B cell (primary cell): ENCODE results near the gene RABL6. TPM values are rescaled to one million over a fixed set of nuclear protein-coding genes. Genes with fewer than 3 reads are reported as not detected.

Experiments used
- ATAC-seq: fragments of 200-7000 bp; cut with Tn5 transposase; one replicate; pipeline ENCODE4 v1.10.0; 2021; ENCODE audit warnings: low read depth, mild to moderate bottlenecking, moderate number of reproducible peaks, moderate library complexity
- CTCF ChIA-PET: fragments of 350-600 bp; sonication (Branson Sonifier 250); formaldehyde crosslinking; loops from one replicate; lab custom pipeline; 2021; ENCODE audit warnings: antibody characterized with exemption, inconsistent platforms; lab: Charles Lee
- POLR2A ChIA-PET: fragments of 350-600 bp; sonication (Branson Sonifier 250); formaldehyde crosslinking; loops from one replicate; lab custom pipeline; 2021; ENCODE audit warnings: antibody characterized with exemption; lab: Charles Lee
- DNase-seq: peaks from one replicate; pipeline ENCODE4 v3.0.0; 2013
- H2AFZ ChIP-seq: 2 replicates; pipeline ENCODE4 v1.6.1; 2012; ENCODE audit warnings: mild to moderate bottlenecking, low read depth, low read length; ENCODE audit not compliant: insufficient read depth, poor library complexity, severe bottlenecking
- H3K27ac ChIP-seq, 2 donors: 1 replicate in 1 of 2; 2 replicates in 1 of 2; pipeline ENCODE4 v1.5.1; 2012 to 2013; ENCODE audit warnings: low read length in 2 of 2, mild to moderate bottlenecking in 2 of 2, moderate library complexity in 1 of 2
- H3K27me3 ChIP-seq, 4 experiments: fragments of 200-600 bp in 1 of 4; sonication (generic) in 1 of 4; replicated peaks in 1 of 4; 1 replicate in 2 of 4; 2 replicates in 2 of 4; pipeline versions ENCODE4 v1.6.1 to v1.7.0; 2013 to 2016; ENCODE audit warnings: low read length in 3 of 4, mild to moderate bottlenecking in 2 of 4, mixed read lengths in 1 of 4, moderate library complexity in 1 of 4; ENCODE audit not compliant: insufficient read depth in 4 of 4, control insufficient read depth in 3 of 4; ENCODE audit errors: control extremely low read depth in 1 of 4
- H3K36me3 ChIP-seq, 2 experiments: replicated peaks in 1 of 2; 1 replicate in 1 of 2; 2 replicates in 1 of 2; pipeline versions ENCODE4 v1.6.1 to v1.7.1; 2013; ENCODE audit warnings: low read length in 1 of 2; ENCODE audit not compliant: insufficient read depth in 2 of 2, control insufficient read depth in 1 of 2; ENCODE audit errors: control extremely low read depth in 1 of 2, extremely low read depth in 1 of 2
- H3K4me1 ChIP-seq, 2 donors: fragments of 200-600 bp in 1 of 2; sonication (generic) in 1 of 2; 1 replicate in 1 of 2; 2 replicates in 1 of 2; pipeline versions ENCODE4 v1.5.1 to v1.6.1; 2013 to 2017; ENCODE audit warnings: low read length in 2 of 2; ENCODE audit not compliant: control insufficient read depth in 2 of 2, insufficient read depth in 2 of 2
- H3K4me2 ChIP-seq: replicated peaks from 2 replicates; pipeline ENCODE3; 2012; ENCODE audit warnings: mild to moderate bottlenecking, low read depth, low read length; ENCODE audit not compliant: poor library complexity, severe bottlenecking
- H3K4me3 ChIP-seq, 5 experiments: fragments of 200-600 bp in 1 of 5; sonication (generic) in 1 of 5; 1 replicate in 3 of 5; 2 replicates in 2 of 5; pipeline versions ENCODE4 v1.5.1 to v1.7.0; 2011 to 2016; ENCODE audit warnings: low read length in 4 of 5, mild to moderate bottlenecking in 4 of 5, low read depth in 2 of 5, control low read depth in 1 of 5, moderate library complexity in 1 of 5; ENCODE audit not compliant: insufficient read depth in 1 of 5; ENCODE audit errors: control extremely low read depth in 1 of 5, extremely low read depth in 1 of 5
- H3K79me2 ChIP-seq: fragments of 200-600 bp; sonication (generic); one replicate; pipeline ENCODE4 v1.6.0; 2016; ENCODE audit warnings: low read length; ENCODE audit not compliant: control insufficient read depth, insufficient read depth
- H3K9ac ChIP-seq: fragments of 200-600 bp; sonication (generic); 2 replicates; pipeline ENCODE4 v1.6.1; 2017; ENCODE audit warnings: mild to moderate bottlenecking, low read length, moderate library complexity
- H3K9me3 ChIP-seq, 3 donors: one replicate each; pipeline versions ENCODE4 v1.6.1 to v1.7.1; 2013; ENCODE audit warnings: low read length in 2 of 3; ENCODE audit not compliant: control insufficient read depth in 2 of 3, insufficient read depth in 1 of 3; ENCODE audit errors: control extremely low read depth in 1 of 3
- H4K20me1 ChIP-seq: 2 replicates; pipeline ENCODE4 v1.6.0; 2012; ENCODE audit warnings: mild to moderate bottlenecking, low read length; ENCODE audit not compliant: insufficient read depth, control insufficient read depth, poor library complexity, severe bottlenecking
- H3K27ac Mint-ChIP-seq: one replicate; pipeline ENCODE4 v1.8.0; 2021; ENCODE audit warnings: mixed read lengths
- H3K27me3 Mint-ChIP-seq: one replicate; pipeline ENCODE4 v1.8.0; 2021; ENCODE audit warnings: mixed read lengths
- H3K4me1 Mint-ChIP-seq: one replicate; pipeline ENCODE4 v1.8.0; 2021; ENCODE audit warnings: mixed read lengths
- H3K4me3 Mint-ChIP-seq: one replicate; pipeline ENCODE4 v1.8.0; 2021; ENCODE audit warnings: mixed read lengths
- H3K9me3 Mint-ChIP-seq: one replicate; pipeline ENCODE4 v1.8.0; 2022; ENCODE audit warnings: mixed read lengths; ENCODE audit not compliant: insufficient read depth
- CTCF ChIP-seq: fragments of 200-600 bp; IDR thresholded peaks from one replicate; pipeline ENCODE4 v1.8.0; 2022; ENCODE audit warnings: antibody characterized with exemption, mild to moderate bottlenecking
- EZH2 ChIP-seq: IDR thresholded peaks from 2 replicates; pipeline ENCODE4 v1.6.1; 2012; ENCODE audit warnings: borderline replicate concordance, low read depth, mild to moderate bottlenecking, moderate library complexity, low read length; ENCODE audit not compliant: insufficient read depth, poor library complexity, severe bottlenecking
- WGBS: methylation state at CpG from one replicate; pipeline ENCODE4 v1.1.5; 2013; ENCODE audit warnings: missing lambda C conversion rate; ENCODE audit not compliant: insufficient coverage; 5-methylcytosine and 5-hydroxymethylcytosine counted together
- intact Hi-C: fragments of 100-400 bp; cut with micrococcal nuclease; formaldehyde crosslinking; loops from one replicate; pipeline ENCODE4 v1.10.0; 2022
- polyA plus RNA-seq: library from polyadenylated mRNA; depleted of rRNA; stranded (reverse); fragments of >200 nt; gene quantifications from 2 replicates; pipeline ENCODE4 v1.2.3, GENCODE V29; 2012
- total RNA-seq, 2 donors: library from RNA; stranded (reverse); fragments of 120-200 nt in 1 of 2; gene quantifications; 1 replicate in 1 of 2; 2 replicates in 1 of 2; pipeline versions ENCODE4 v1.2.3 to v1.2.4, GENCODE V29; 2013 to 2022

Gene RABL6
- total and polyA plus RNA-seq, 2 donors (not counting 1 experiment from before 2014, with no cell fraction given), result 33.6 to 70.5 TPM

DNA sequence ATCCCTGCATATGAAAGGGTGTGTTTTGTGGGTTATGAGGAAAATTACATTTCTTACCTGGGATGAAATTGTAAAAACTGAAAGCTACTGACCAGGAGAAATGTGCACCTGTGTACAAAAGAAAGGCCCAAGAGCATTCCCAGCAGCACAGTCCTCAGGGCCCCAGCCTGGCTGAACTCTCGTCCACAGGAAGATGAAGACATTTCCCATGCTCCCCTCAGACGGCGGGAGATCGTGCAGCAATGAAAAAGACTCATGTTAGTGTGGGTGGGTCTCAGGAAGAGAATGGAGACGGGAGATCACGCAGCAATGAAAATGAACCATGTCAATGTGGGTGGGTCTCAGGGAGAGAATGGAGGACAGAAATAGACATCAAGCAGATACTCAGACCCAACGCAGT lies 30.8 kb upstream of the RABL6 start:
- ChIA-PET CTCF (interaction anchor here (1.3 to 2.7 kb wide), 6 partner anchors 10 to 290 kb away, joined by 4 to 24 read pairs (median 8); partner anchors contain the start of gene ABCA2), POLR2A (no interaction called here)
- peaks cover 6% of the 10 kb centered on the region for H3K9me3 Mint-ChIP-seq
- DNase-seq, result no peak
- H2AFZ ChIP-seq, result no peak overlapping the region
- H3K79me2 ChIP-seq, result no peaks in the 10 kb centered on the region
- no peak overlapping the region for H3K9ac ChIP-seq
- peaks cover 0 to 10% (median 6%) of the 10 kb centered on the region in 3 donors for H3K9me3 ChIP-seq
- H3K4me2 ChIP-seq, result no peak overlapping the region
- H3K27me3 Mint-ChIP-seq, result peaks cover 24% of the 10 kb centered on the region
- peaks cover 7% of the 10 kb centered on the region in 2 donors for H3K4me1 ChIP-seq
- H3K4me3 Mint-ChIP-seq, result no peak overlapping the region
- no peaks in the 10 kb centered on the region for H4K20me1 ChIP-seq
- intact Hi-C loops, result no loop called here
- no peak overlapping the region for H3K4me3 ChIP-seq
- H3K27me3 ChIP-seq, result peaks cover 0 to 4% (median 1%) of the 10 kb centered on the region in 4 experiments
- H3K4me1 Mint-ChIP-seq, result peaks cover 8% of the 10 kb centered on the region
- H3K27ac Mint-ChIP-seq, result no peak overlapping the region
- WGBS, result 69% methylated on average over 5 of the region's 7 CpGs
- no peaks in the 10 kb centered on the region for H3K36me3 ChIP-seq
- ATAC-seq, result no peak
- TF ChIP-seq EZH2 (no peak), CTCF (no peak)
- H3K27ac ChIP-seq, result no peak overlapping the region

DNA sequence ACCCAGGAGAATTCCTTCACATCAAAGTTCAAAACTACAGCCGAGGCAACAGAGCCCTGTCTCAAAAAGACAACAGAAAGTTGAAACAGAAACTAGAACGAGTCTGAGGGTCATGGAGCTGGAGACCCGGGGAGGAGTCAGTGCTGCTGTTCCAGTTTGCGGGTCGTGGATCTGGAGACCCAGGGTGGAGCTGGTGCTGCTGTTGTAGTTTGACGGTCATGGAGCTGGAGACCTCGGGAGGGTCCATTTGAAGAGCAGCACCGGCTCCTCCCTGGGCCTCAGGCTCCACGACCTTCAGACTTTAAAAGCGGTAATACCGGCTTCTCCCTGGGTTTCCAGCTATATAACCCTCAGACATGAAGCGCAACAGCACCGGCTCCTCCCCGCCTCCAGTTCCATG lies 30.4 kb upstream of the RABL6 start:
- Histone ChIP-seq H3K27ac (no peak overlapping the region), H3K4me1 (peaks cover 7% of the 10 kb centered on the region in 2 donors), H3K4me2 (no peak overlapping the region), H4K20me1 (no peaks in the 10 kb centered on the region), H2AFZ (no peak overlapping the region), H3K36me3 (no peaks in the 10 kb centered on the region), H3K9me3 (peaks cover 0 to 10% (median 6%) of the 10 kb centered on the region in 3 donors), H3K4me3 (no peak overlapping the region), H3K9ac (no peak overlapping the region), H3K27me3 (peaks cover 0 to 4% (median 1%) of the 10 kb centered on the region in 4 experiments), H3K79me2 (no peaks in the 10 kb centered on the region)
- no peak overlapping the region for H3K4me3 Mint-ChIP-seq
- ChIA-PET POLR2A (interaction anchor here (1.7 kb wide), 1 partner anchor 48 kb away, joined by 5 read pairs; no protein-coding TSS in a partner anchor), CTCF (interaction anchor here (1.0 to 2.7 kb wide), 9 partner anchors 10 to 290 kb away, joined by 4 to 24 read pairs (median 6); partner anchors contain the start of genes ABCA2, FUT7 and LCN8)
- H3K9me3 Mint-ChIP-seq, result peaks cover 6% of the 10 kb centered on the region
- WGBS, result 87% methylated on average over 13 of the region's 14 CpGs
- intact Hi-C loops, result no loop called here
- H3K4me1 Mint-ChIP-seq, result peaks cover 5% of the 10 kb centered on the region
- ATAC-seq (no peak), DNase-seq (no peak)
- peaks cover 19% of the 10 kb centered on the region for H3K27me3 Mint-ChIP-seq
- no peak overlapping the region for H3K27ac Mint-ChIP-seq
- TF ChIP-seq CTCF (no peak), EZH2 (no peak)
